Astrocyte (in vitro differentiated cells and primary cell): ENCODE measurements around the gene LRP11. TPM values are rescaled to one million over a fixed set of nuclear protein-coding genes. Genes with fewer than 3 reads are reported as not detected.
"Not testable (repeated sequence)": the region's sequence is repeated elsewhere in the genome, so short reads cannot be mapped to it uniquely, and the experiment has no call there.

Experiments
- DNase-seq: peaks from one replicate; pipeline ENCODE4 v3.0.0-alpha.2; 2010; ENCODE audit warnings: low read depth
- FAIRE-seq: peaks from 2 replicates; lab custom pipeline; 2011; peaks lifted over from hg19 to GRCh38; lab: Jason Lieb, UNC
- H2AFZ ChIP-seq: 2 replicates; pipeline ENCODE4 v1.6.0; 2012; ENCODE audit warnings: low read depth, low read length, inconsistent platforms
- H3K27ac ChIP-seq: 2 replicates; pipeline ENCODE4 v1.5.1; 2011; ENCODE audit warnings: low read depth, low read length, inconsistent platforms
- H3K27me3 ChIP-seq: 2 replicates; pipeline ENCODE4 v1.6.0; 2011; ENCODE audit warnings: low read length, inconsistent platforms; ENCODE audit not compliant: insufficient read depth
- H3K36me3 ChIP-seq: 2 replicates; pipeline ENCODE4 v1.5.1; 2011; ENCODE audit warnings: low read length, inconsistent platforms; ENCODE audit not compliant: insufficient read depth
- H3K4me1 ChIP-seq: 2 replicates; pipeline ENCODE4 v1.5.1; 2011; ENCODE audit warnings: low read length, inconsistent platforms; ENCODE audit not compliant: insufficient read depth
- H3K4me2 ChIP-seq: 2 replicates; pipeline ENCODE4 v1.6.0; 2012; ENCODE audit warnings: low read length, inconsistent platforms
- H3K4me3 ChIP-seq: 2 replicates; pipeline ENCODE4 v1.5.1; 2011; ENCODE audit warnings: low read depth, mild to moderate bottlenecking, low read length, inconsistent platforms; ENCODE audit not compliant: insufficient read depth
- H3K79me2 ChIP-seq: 2 replicates; pipeline ENCODE4 v1.6.0; 2012; ENCODE audit warnings: mild to moderate bottlenecking, low read length, inconsistent platforms; ENCODE audit not compliant: insufficient read depth
- H3K9ac ChIP-seq: 2 replicates; pipeline ENCODE4 v1.6.0; 2012; ENCODE audit warnings: mild to moderate bottlenecking, low read length, inconsistent platforms
- H3K9me3 ChIP-seq: 2 replicates; pipeline ENCODE4 v1.5.1; 2012; ENCODE audit warnings: low read depth, mild to moderate bottlenecking, low read length, inconsistent platforms; ENCODE audit not compliant: insufficient read depth
- H4K20me1 ChIP-seq: 2 replicates; pipeline ENCODE4 v1.6.0; 2012; ENCODE audit warnings: low read length, inconsistent platforms; ENCODE audit not compliant: insufficient read depth
- H3K27ac Mint-ChIP-seq: one replicate; pipeline ENCODE4 v1.8.0; 2021; ENCODE audit warnings: mild to moderate bottlenecking, mixed read lengths; ENCODE audit not compliant: unreplicated experiment
- H3K27me3 Mint-ChIP-seq: one replicate; pipeline ENCODE4 v1.8.0; 2021; ENCODE audit warnings: low read depth, mixed read lengths; ENCODE audit not compliant: unreplicated experiment
- H3K36me3 Mint-ChIP-seq: one replicate; pipeline ENCODE4 v1.8.0; 2021; ENCODE audit warnings: low read depth, mixed read lengths; ENCODE audit not compliant: unreplicated experiment
- H3K4me1 Mint-ChIP-seq: one replicate; pipeline ENCODE4 v1.8.0; 2021; ENCODE audit warnings: low read depth, mixed read lengths; ENCODE audit not compliant: unreplicated experiment
- H3K4me3 Mint-ChIP-seq: one replicate; pipeline ENCODE4 v1.8.0; 2021; ENCODE audit warnings: mild to moderate bottlenecking, moderate library complexity, mixed read lengths; ENCODE audit not compliant: unreplicated experiment
- H3K9me3 Mint-ChIP-seq: one replicate; pipeline ENCODE4 v1.8.0; 2021; ENCODE audit warnings: mild to moderate bottlenecking, mixed read lengths; ENCODE audit not compliant: unreplicated experiment
- EZH2 ChIP-seq: IDR thresholded peaks from 2 replicates; pipeline ENCODE4 v1.6.1; 2012; ENCODE audit warnings: mild to moderate bottlenecking, low read length, inconsistent platforms; ENCODE audit not compliant: insufficient read depth
- total RNA-seq: library from RNA; stranded (reverse); gene quantifications from 2 replicates; pipeline ENCODE4 v1.2.1, GENCODE V29; 2021
- TF ChIP-seq, protein P1 (sequence below): IDR thresholded peaks from 2 replicates; pipeline ENCODE4 v1.5.1; 2011; ENCODE audit warnings: low read depth, mild to moderate bottlenecking, inconsistent platforms, low read length, moderate library complexity; ENCODE audit not compliant: insufficient read depth

The LRP11 gene
- total RNA-seq, 1 donor from 2014 or later = 24.2 TPM

DNA sequence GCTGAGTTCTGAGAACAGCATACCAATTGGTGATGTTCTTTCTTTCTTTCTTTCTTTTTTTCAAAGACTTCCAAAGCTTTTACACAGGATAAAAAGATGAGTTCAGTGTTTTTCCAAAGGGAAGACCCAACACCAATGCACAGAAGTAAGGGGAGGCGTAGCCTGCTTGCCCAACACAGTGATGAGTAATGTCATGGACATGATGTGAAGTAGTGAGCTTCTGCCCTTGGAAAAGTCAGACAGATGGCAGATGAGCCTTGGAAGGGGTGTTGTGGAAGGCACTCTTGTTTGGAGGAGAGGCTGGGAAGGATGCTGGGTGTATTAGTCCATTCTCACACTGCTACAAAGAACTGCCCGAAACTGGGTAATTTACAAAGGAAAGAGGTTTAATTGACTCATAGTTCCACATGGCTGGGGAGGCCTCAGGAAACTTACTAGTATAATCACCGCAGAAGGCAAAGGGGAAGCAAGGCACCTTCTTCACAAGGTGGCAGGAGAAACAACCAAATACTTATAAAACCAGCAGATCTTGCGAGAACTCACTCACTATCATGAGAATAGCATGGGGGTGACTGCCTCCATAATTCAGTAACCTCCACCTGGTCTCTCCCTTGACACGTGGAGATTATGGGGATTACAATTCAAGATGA is 12.6 kb downstream of the LRP11 start:
- FAIRE-seq (no peak), DNase-seq (peak; percentile 36)
- H3K4me1 ChIP-seq = peaks cover 51% of the 10 kb centered on the region
- no peaks in the 10 kb centered on the region for H3K36me3 ChIP-seq
- H3K27me3 Mint-ChIP-seq = no peaks in the 10 kb centered on the region
- H3K27ac ChIP-seq = no peak overlapping the region
- H3K9me3 Mint-ChIP-seq = no peaks in the 10 kb centered on the region
- no peak overlapping the region for H3K9ac ChIP-seq
- peak overlapping the region; percentile 56 for H3K4me2 ChIP-seq
- no peak for TF ChIP-seq EZH2
- H3K4me3 ChIP-seq = no peak overlapping the region
- no peaks in the 10 kb centered on the region for H4K20me1 ChIP-seq
- H3K27me3 ChIP-seq = no peaks in the 10 kb centered on the region
- peak overlapping the region; percentile 79 for H3K27ac Mint-ChIP-seq
- H3K4me3 Mint-ChIP-seq = no peak overlapping the region
- H3K9me3 ChIP-seq = no peaks in the 10 kb centered on the region
- no peak overlapping the region for H2AFZ ChIP-seq
- H3K4me1 Mint-ChIP-seq = peaks cover 48% of the 10 kb centered on the region
- no peaks in the 10 kb centered on the region for H3K36me3 Mint-ChIP-seq
- peaks cover 17% of the 10 kb centered on the region for H3K79me2 ChIP-seq

DNA sequence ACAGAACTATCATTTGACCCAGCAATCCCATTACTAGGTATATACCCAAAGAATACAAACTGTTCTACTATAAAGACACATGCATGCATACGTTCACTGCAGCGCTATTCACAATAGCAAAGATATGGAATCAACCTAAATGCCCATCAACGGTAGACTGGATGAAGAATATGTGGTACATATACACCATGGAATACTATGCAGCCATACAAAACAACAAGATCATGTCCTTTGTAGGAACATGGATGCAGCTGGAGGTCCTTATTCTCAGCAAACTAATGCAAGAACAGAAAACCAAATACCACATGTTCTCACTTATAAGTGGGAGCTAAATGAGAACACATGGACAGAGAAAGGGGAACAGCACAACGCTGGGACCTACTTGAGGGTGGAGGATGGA is 15.8 kb downstream of the LRP11 start:
- H3K4me1 Mint-ChIP-seq = peaks cover 52% of the 10 kb centered on the region
- H3K27me3 ChIP-seq, H3K36me3 Mint-ChIP-seq, FAIRE-seq, H3K36me3 ChIP-seq, H3K4me3 Mint-ChIP-seq, H3K9me3 ChIP-seq, DNase-seq, H3K27ac Mint-ChIP-seq, H3K9ac ChIP-seq, H4K20me1 ChIP-seq, H3K79me2 ChIP-seq, H3K27me3 Mint-ChIP-seq, H2AFZ ChIP-seq, H3K9me3 Mint-ChIP-seq, H3K4me3 ChIP-seq: not testable (repeated sequence)
- Histone ChIP-seq H3K4me1 (peaks cover 51% of the 10 kb centered on the region), H3K4me2 (peak overlapping the region; percentile 62), H3K27ac (peak overlapping the region; percentile 71)

DNA sequence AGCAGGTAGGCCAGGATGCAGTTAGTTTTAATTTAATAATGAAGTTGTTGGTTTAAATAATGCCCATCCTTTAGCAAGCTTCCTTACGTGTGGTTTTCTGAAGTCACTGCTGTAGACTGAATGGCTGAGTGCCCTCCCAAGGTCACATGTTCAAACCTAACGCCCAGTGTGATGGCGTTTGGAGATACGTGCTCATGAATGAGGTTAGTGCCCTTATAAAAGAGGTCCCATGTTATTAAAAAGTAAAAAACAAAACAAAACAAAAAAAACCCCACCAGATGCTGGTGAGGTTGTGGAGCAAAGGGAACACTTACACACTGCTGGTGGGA is 16.3 kb downstream of the LRP11 start:
- H3K27ac Mint-ChIP-seq = peak overlapping the region; percentile 55
- H3K27ac ChIP-seq = peak overlapping the region; percentile 71
- DNase-seq (peak; percentile 76), FAIRE-seq (no peak)
- no peaks in the 10 kb centered on the region for H3K36me3 ChIP-seq
- H3K79me2 ChIP-seq = peaks cover 5% of the 10 kb centered on the region
- H3K4me1 Mint-ChIP-seq = peaks cover 52% of the 10 kb centered on the region
- TF ChIP-seq, protein P1, sequence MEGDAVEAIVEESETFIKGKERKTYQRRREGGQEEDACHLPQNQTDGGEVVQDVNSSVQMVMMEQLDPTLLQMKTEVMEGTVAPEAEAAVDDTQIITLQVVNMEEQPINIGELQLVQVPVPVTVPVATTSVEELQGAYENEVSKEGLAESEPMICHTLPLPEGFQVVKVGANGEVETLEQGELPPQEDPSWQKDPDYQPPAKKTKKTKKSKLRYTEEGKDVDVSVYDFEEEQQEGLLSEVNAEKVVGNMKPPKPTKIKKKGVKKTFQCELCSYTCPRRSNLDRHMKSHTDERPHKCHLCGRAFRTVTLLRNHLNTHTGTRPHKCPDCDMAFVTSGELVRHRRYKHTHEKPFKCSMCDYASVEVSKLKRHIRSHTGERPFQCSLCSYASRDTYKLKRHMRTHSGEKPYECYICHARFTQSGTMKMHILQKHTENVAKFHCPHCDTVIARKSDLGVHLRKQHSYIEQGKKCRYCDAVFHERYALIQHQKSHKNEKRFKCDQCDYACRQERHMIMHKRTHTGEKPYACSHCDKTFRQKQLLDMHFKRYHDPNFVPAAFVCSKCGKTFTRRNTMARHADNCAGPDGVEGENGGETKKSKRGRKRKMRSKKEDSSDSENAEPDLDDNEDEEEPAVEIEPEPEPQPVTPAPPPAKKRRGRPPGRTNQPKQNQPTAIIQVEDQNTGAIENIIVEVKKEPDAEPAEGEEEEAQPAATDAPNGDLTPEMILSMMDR = no peak
- no peak overlapping the region for H3K4me3 Mint-ChIP-seq
- peaks cover 7% of the 10 kb centered on the region for H3K36me3 Mint-ChIP-seq
- no peak overlapping the region for H3K9ac ChIP-seq
- H3K9me3 Mint-ChIP-seq = peaks cover 4% of the 10 kb centered on the region
- no peaks in the 10 kb centered on the region for H3K27me3 Mint-ChIP-seq
- H3K9me3 ChIP-seq = no peaks in the 10 kb centered on the region
- H3K4me3 ChIP-seq = no peak overlapping the region
- peak overlapping the region; percentile 62 for H3K4me2 ChIP-seq
- H4K20me1 ChIP-seq = no peaks in the 10 kb centered on the region
- no peak overlapping the region for H2AFZ ChIP-seq
- peaks cover 51% of the 10 kb centered on the region for H3K4me1 ChIP-seq
- no peaks in the 10 kb centered on the region for H3K27me3 ChIP-seq
